HG03571 (cell line): ENCODE results near the gene CCNT2.
"Not testable (repeated sequence)": the region's sequence is repeated elsewhere in the genome, so short reads cannot be mapped to it uniquely, and the experiment has no call there.

ENCODE experiments used
- ATAC-seq: cut with Tn5 transposase; IDR thresholded peaks from one replicate; pipeline ENCODE4 v1.9.1; 2021; ENCODE audit not compliant: unreplicated experiment

The CCNT2 gene

GRCh38 chr2:134973241-134974138 lies 54.9 kb downstream of the CCNT2 start:
- no peak for ATAC-seq

- no peak for ATAC-seq
Observed at GRCh38 chr2:134975281-134976009, 56.8 kb downstream of the CCNT2 start.

- no peak for ATAC-seq
Observed at GRCh38 chr2:134976074-134976702, 57.6 kb downstream of the CCNT2 start.

GRCh38 chr2:134977104-134977503 lies 58.5 kb downstream of the CCNT2 start:
- not testable (repeated sequence) for ATAC-seq

- ATAC-seq = no peak
Observed at GRCh38 chr2:134979221-134979620, 60.6 kb downstream of the CCNT2 start.

GRCh38 chr2:134980639-134981038 lies 62.0 kb downstream of the CCNT2 start:
- ATAC-seq = no peak

GRCh38 chr2:134982603-134983002 lies 64.0 kb downstream of the CCNT2 start:
- ATAC-seq = no peak

- ATAC-seq = no peak
Observed at GRCh38 chr2:134985061-134985460, 66.4 kb downstream of the CCNT2 start.

GRCh38 chr2:134988994-134989605 lies 70.5 kb downstream of the CCNT2 start:
- no peak for ATAC-seq

- no peak for ATAC-seq
Observed at GRCh38 chr2:134999521-134999920, 80.9 kb downstream of the CCNT2 start.

GRCh38 chr2:135002836-135003235 lies 84.2 kb downstream of the CCNT2 start:
- ATAC-seq = no peak

GRCh38 chr2:135004005-135004746 lies 85.6 kb downstream of the CCNT2 start:
- peak; percentile 81 for ATAC-seq

GRCh38 chr2:135005753-135006152 lies 87.1 kb downstream of the CCNT2 start:
- ATAC-seq = no peak
